Measurements from ENCODE around the gene TRIM58. TPM values are rescaled to one million over a fixed set of nuclear protein-coding genes. Genes with fewer than 3 reads are reported as not detected.

The TRIM58 gene
- total RNA-seq, 1 donor from 2014 or later = 2.1 TPM

DNA sequence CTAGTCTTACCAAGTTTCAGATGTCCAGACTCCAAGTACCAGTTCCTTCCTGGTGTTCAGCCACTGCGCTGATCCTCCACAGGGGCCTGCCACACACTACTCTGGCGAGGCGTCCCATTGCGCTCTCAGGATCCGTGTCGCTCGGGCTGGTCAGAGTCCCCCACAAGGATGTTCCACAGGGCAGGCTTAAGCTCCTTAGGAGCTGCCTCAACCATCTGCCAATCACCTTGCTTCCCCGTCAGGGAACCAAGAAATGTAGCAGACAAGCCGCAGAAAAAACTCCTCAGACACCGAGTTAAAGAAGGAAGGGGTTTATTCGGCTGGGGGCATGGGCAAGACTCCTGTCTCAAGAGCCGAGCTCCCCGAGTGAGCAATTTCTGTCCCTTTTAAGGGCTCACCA, 48.2 kb downstream of the TRIM58 start:
- no peak overlapping the region for H3K27ac Mint-ChIP-seq (ENCODE audit: unreplicated experiment)

DNA sequence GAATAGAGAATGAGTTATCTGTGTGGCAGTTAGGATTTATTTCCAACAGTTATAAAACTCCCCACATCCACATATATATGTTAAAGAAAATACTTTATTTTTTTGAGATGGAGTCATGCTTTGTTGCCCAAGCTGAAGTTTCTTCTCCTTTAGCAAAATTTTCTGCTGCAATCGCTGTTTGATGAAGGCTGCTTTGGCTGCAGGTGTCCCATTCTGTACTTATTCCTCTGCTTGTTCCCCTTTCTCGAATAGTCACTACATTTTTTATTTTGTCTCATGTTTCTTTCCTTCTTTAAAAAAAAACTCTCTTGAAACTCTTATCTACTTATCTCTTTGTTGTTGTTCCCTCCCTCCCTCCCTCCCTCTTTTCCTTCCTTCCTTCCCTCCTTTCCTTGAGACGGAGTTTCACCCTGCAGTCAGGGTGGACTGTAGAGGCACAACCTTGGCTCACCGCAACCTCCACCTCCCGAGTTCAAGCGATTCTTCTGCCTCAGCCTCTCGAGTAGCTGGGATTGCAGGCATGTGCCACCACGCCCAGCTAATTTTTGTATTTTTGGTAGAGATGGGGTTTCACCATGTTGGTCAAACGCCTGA, 49.0 kb downstream of the TRIM58 start:
- TF ChIP-seq, protein P1, sequence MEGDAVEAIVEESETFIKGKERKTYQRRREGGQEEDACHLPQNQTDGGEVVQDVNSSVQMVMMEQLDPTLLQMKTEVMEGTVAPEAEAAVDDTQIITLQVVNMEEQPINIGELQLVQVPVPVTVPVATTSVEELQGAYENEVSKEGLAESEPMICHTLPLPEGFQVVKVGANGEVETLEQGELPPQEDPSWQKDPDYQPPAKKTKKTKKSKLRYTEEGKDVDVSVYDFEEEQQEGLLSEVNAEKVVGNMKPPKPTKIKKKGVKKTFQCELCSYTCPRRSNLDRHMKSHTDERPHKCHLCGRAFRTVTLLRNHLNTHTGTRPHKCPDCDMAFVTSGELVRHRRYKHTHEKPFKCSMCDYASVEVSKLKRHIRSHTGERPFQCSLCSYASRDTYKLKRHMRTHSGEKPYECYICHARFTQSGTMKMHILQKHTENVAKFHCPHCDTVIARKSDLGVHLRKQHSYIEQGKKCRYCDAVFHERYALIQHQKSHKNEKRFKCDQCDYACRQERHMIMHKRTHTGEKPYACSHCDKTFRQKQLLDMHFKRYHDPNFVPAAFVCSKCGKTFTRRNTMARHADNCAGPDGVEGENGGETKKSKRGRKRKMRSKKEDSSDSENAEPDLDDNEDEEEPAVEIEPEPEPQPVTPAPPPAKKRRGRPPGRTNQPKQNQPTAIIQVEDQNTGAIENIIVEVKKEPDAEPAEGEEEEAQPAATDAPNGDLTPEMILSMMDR (conservative IDR thresholded peaks at IDR 0.05) = no peak
- no peak for DNase-seq (ENCODE audit: low read depth, low spot score)
- H3K4me3 Mint-ChIP-seq = no peak overlapping the region
- peaks cover 19% of the 10 kb centered on the region for H3K9me3 Mint-ChIP-seq
- H3K27ac Mint-ChIP-seq (ENCODE audit: unreplicated experiment) = no peak overlapping the region
- peaks cover 4% of the 10 kb centered on the region for H3K36me3 Mint-ChIP-seq (ENCODE audit: low read depth)
- H3K4me1 Mint-ChIP-seq = no peaks in the 10 kb centered on the region
- H3K27me3 Mint-ChIP-seq (ENCODE audit: low read depth) = no peaks in the 10 kb centered on the region

More for the DNA sequence above, 48.2 kb downstream of the TRIM58 start:
- TF ChIP-seq, protein P1 (conservative IDR thresholded peaks at IDR 0.05) = no peak
- no peaks in the 10 kb centered on the region for H3K4me1 Mint-ChIP-seq
- H3K36me3 Mint-ChIP-seq (ENCODE audit: low read depth) = peaks cover 4% of the 10 kb centered on the region
- no peak overlapping the region for H3K4me3 Mint-ChIP-seq
- peaks cover 16% of the 10 kb centered on the region for H3K9me3 Mint-ChIP-seq
- no peaks in the 10 kb centered on the region for H3K27me3 Mint-ChIP-seq (ENCODE audit: low read depth)
- DNase-seq (ENCODE audit: low read depth, low spot score) = no peak

DNA sequence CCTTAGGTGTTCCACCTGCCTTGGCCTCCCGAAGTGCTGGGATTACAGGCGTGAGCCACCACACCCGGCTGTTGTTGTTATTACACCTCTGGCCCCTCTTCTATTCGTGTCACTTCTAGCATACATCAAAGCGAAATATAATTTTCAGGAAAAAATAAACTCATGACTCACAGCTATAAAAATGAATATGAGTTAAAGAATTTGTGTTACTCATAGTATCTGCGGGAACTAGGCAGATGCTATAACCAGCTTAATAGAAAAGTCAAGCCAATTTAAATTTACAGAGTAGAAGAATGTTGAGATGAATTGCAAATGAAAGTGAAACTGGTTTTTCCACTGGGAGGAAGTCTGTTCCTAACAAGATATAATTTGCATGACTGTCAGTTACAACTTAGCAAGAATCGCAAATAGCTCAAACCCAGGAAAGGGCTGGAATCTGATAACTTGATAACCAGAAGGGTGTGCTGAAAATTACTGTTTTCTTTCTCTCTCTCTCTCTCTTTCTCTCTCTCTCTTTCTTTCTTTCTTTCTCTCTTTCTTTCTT, 49.6 kb downstream of the TRIM58 start:
- no peaks in the 10 kb centered on the region for H3K4me1 Mint-ChIP-seq
- no peak overlapping the region for H3K27ac Mint-ChIP-seq (ENCODE audit: unreplicated experiment)
- DNase-seq (ENCODE audit: low read depth, low spot score) = no peak
- TF ChIP-seq, protein P1 (conservative IDR thresholded peaks at IDR 0.05) = no peak
- peaks cover 4% of the 10 kb centered on the region for H3K36me3 Mint-ChIP-seq (ENCODE audit: low read depth)
- peaks cover 19% of the 10 kb centered on the region for H3K9me3 Mint-ChIP-seq
- H3K27me3 Mint-ChIP-seq (ENCODE audit: low read depth) = no peaks in the 10 kb centered on the region
- H3K4me3 Mint-ChIP-seq = no peak overlapping the region

DNA sequence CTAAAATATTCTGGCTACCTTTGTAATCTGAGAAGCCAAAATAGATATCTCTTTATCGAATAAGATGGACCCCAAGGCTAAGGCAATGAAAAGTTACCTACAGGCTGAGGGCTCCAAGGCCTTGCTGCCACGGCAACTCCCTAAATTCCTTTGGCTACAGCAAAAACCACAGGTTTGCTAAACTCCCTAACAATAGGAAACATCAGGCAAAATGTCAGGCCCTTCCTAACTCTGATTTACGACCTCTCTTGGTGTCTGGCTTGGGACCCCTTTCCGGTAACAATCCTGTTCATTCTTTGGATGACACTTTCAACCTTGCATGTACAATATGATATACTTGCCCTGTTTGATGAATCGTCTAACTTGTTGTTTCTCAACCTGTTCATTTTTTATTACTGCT, 51.8 kb downstream of the TRIM58 start:
- peaks cover 2% of the 10 kb centered on the region for H3K36me3 Mint-ChIP-seq (ENCODE audit: low read depth)
- H3K9me3 Mint-ChIP-seq = peaks cover 15% of the 10 kb centered on the region
- no peak for DNase-seq (ENCODE audit: low read depth, low spot score)

DNA sequence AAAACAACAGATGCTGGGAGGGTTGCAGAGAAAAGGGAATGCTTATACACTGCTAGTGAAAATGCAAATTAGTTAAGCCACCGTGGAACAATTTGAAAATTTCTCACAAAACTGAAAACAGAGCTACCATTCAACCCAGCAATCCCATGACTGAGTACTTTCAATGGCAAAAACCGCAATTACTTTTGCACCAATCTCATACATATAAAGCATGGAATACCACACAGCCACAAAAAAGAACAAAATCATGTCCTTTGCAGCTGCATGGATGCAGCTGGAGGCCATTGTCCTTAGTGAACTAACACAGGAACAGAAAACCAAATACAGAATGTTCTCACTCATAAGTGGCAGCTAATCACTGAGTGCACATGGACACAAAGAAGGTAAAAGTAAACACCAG, 56.8 kb downstream of the TRIM58 start:
- Mint-ChIP-seq H3K27ac (ENCODE audit: unreplicated experiment) (no peak overlapping the region), H3K9me3 (peaks cover 11% of the 10 kb centered on the region), H3K27me3 (ENCODE audit: low read depth) (peaks cover 4% of the 10 kb centered on the region), H3K4me3 (no peak overlapping the region), H3K4me1 (no peaks in the 10 kb centered on the region), H3K36me3 (ENCODE audit: low read depth) (no peaks in the 10 kb centered on the region)
- TF ChIP-seq, protein P1 (conservative IDR thresholded peaks at IDR 0.05) = no peak
- no peak for DNase-seq (ENCODE audit: low read depth, low spot score)

More for the DNA sequence above, 51.8 kb downstream of the TRIM58 start:
- H3K4me1 Mint-ChIP-seq = no peaks in the 10 kb centered on the region
- H3K4me3 Mint-ChIP-seq = no peak overlapping the region
- TF ChIP-seq, protein P1 (conservative IDR thresholded peaks at IDR 0.05) = no peak
- H3K27ac Mint-ChIP-seq (ENCODE audit: unreplicated experiment) = no peak overlapping the region
- H3K27me3 Mint-ChIP-seq (ENCODE audit: low read depth) = no peaks in the 10 kb centered on the region
